Heart right ventricle (tissue), 16 donors: ENCODE results near the gene KLHL14. TPM values are rescaled to one million over a fixed set of nuclear protein-coding genes. Genes with fewer than 3 reads are reported as not detected.

Experiments used
- ATAC-seq, 8 donors: fragments of 200-7000 bp; cut with Tn5 transposase; one replicate each; pipeline ENCODE4 v1.9.1; 2020; ENCODE audit warnings: mild to moderate bottlenecking in 8 of 8, moderate library complexity in 8 of 8, moderate number of reproducible peaks in 1 of 8
- DNase-seq, 2 donors: peaks; one replicate each; pipeline ENCODE4 v3.0.0-alpha.2; 2020
- H3K27ac ChIP-seq, 10 donors: fragments of 200-600 bp; sonication (generic) in 2 of 10; one replicate each; pipeline versions ENCODE4 v1.5.0 to v1.8.0; 2020 to 2022; ENCODE audit warnings: mild to moderate bottlenecking in 3 of 10
- H3K27me3 ChIP-seq, 7 donors: fragments of 200-600 bp; one replicate each; pipeline ENCODE4 v1.8.0; 2021 to 2022; ENCODE audit warnings: mild to moderate bottlenecking in 2 of 7
- H3K36me3 ChIP-seq, 9 donors: fragments of 200-600 bp; sonication (generic) in 1 of 9; one replicate each; pipeline versions ENCODE4 v1.5.0 to v1.8.0; 2020 to 2022; ENCODE audit warnings: mild to moderate bottlenecking in 2 of 9
- H3K4me1 ChIP-seq, 9 donors: fragments of 200-600 bp; sonication (generic) in 1 of 9; one replicate each; pipeline versions ENCODE4 v1.5.0 to v1.8.0; 2020 to 2022; ENCODE audit warnings: mild to moderate bottlenecking in 4 of 9
- H3K4me3 ChIP-seq, 10 donors: fragments of 200-600 bp; sonication (generic) in 2 of 10; one replicate each; pipeline versions ENCODE4 v1.5.0 to v1.8.0; 2020 to 2022; ENCODE audit warnings: mild to moderate bottlenecking in 7 of 10, moderate library complexity in 2 of 10
- H3K9me3 ChIP-seq, 11 donors: fragments of 200-600 bp in 10 of 11; sonication (generic) in 2 of 11; one replicate each; pipeline versions ENCODE4 v1.5.0 to v1.8.0; 2013 to 2022; ENCODE audit warnings: mild to moderate bottlenecking in 2 of 11, control low read depth in 1 of 11, moderate library complexity in 1 of 11
- WGBS, 2 donors: extraction: QIAGEN DNeasy Blood & Tissue Kit; methylation state at CpG; one replicate each; pipeline ENCODE4 v1.1.7; 2013; ENCODE audit warnings: inconsistent platforms in 1 of 2; 5-methylcytosine and 5-hydroxymethylcytosine counted together
- intact Hi-C, 10 donors: fragments of 100-400 bp; cut with DNase I; formaldehyde crosslinking; loops; one replicate each; pipeline versions ENCODE4 v1.11.1 to v1.14.2; 2022
- polyA plus RNA-seq, 2 donors: library from polyadenylated mRNA; stranded (reverse); fragments of 200-250 nt; gene quantifications; one replicate each; pipeline ENCODE4 v1.2.3, GENCODE V29; 2013
- total RNA-seq, 10 donors: library from RNA; stranded (reverse); fragmentation: NEBNext Ultra II Directional in 3 of 10; extraction: Animal tissue kit (Norgen Biotek cat#: 25700) in 3 of 10; gene quantifications; one replicate each; pipeline versions ENCODE4 v1.2.1 to v1.2.4, GENCODE V29; 2021 to 2023
- TF ChIP-seq, protein P1 (sequence below), 9 donors: fragments of 200-600 bp; sonication (generic) in 2 of 9; IDR thresholded peaks; one replicate each; pipeline versions ENCODE4 v1.5.0 to v1.8.0; 2021 to 2022; ENCODE audit warnings: antibody characterized with exemption in 9 of 9, mild to moderate bottlenecking in 5 of 9, moderate library complexity in 1 of 9
- donor health status: Arrhythmogenic right ventricular cardiomyopathy.
- donor health status: ischemic (EF 13 %, LVEDD 7.1; RV severe dilation, severe dysfunction).
- donor health status: healthy with polysubstance abuse.
- donor health status: DM: no; HTN: yes; CAD: no.
- donor health status: DM: no; HTN: no; CAD: no.
- donor health status: ischemic (EF 25% LVEDD 6.9; RV normal size, moderate dysfunction).
- donor health status: ischemic (EF 25% LVEDD 5.7; RV mildly dilated, moderate dysfunction).
- donor health status: healthy.
- donor health status: DM: yes; HTN: yes; CAD: no.
- donor health status: Ischemic cardiomyopathy.
- donor health status: ischemic (EF 35%, LVEDD 5.7; RV mildly dilated, moderate dysfunction).
- donor health status: nonischemic (EF 11% LVEDD 7.7; RV severe dilation, severe dysfunction).
- donor health status: DM: yes; HTN: yes; CAD: no.
- donor health status: PGD.
- donor health status: ischemic (EF 29% LVEDD 5.4; RV normal size, mild dysfunction).
- donor health status: nonischemic (EF 23%, LVEDD 6.1; RV moderate dilation, normal function).

KLHL14 gene
- total and polyA plus RNA-seq, 12 donors, result 0.04 to 0.28 (median 0.12) TPM; not detected in 5

DNA sequence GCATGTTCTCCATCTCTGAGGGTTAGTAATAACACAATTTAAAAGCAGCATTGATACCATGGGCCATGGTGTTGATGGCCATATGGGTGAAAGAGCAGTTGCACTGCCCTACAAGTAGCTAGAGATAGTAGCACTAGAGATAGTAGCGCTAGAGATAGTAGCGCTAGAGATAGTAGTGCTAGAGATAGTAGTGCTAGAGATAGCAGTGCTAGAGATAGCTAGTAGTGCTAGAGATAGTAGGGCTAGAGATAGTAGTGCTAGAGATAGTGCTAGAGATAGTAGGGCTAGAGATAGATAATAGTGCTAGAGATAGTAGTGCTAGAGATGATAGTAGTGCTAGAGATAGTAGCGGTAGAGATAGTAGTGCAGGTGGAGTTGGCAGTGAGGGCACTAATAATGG lies 39.5 kb upstream of the KLHL14 start:
- 18 to 24% methylated on average over 3 of the region's 3 CpGs for WGBS, 2 donors
- ATAC-seq, result no peak
- H3K27ac ChIP-seq, result no peak overlapping the region

DNA sequence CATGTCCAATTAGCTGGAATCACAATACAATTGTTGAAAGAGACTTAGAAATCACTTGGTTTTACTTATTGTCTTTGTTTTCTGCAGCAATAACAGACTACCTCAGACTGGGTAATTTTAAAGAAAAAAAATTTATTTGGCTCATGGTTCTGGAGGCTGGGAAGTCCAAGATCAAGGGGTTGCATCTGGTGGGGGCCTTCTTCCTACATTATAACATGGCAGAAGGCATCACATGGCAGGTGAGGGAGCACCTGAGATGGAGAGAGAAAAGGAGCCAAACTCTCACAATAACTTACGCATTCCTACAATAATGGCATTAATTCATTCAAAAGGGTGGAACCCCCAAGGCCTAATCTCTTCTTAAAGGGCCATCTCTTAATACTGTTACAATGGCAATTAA lies 37.5 kb upstream of the KLHL14 start:
- intact Hi-C loops, result loop anchor here in 1 of 10 donors (10.0 kb wide), 1 partner anchor 64 kb away; no protein-coding TSS in a partner anchor
- DNase-seq, result no peak
- peaks cover 0 to 3% (median 0%) of the 10 kb centered on the region in 7 donors for H3K27me3 ChIP-seq
- 46 to 92% methylated on average over 1 of the region's 1 CpG for WGBS, 2 donors
- no peaks in the 10 kb centered on the region for H3K4me1 ChIP-seq
- TF ChIP-seq, protein P1, sequence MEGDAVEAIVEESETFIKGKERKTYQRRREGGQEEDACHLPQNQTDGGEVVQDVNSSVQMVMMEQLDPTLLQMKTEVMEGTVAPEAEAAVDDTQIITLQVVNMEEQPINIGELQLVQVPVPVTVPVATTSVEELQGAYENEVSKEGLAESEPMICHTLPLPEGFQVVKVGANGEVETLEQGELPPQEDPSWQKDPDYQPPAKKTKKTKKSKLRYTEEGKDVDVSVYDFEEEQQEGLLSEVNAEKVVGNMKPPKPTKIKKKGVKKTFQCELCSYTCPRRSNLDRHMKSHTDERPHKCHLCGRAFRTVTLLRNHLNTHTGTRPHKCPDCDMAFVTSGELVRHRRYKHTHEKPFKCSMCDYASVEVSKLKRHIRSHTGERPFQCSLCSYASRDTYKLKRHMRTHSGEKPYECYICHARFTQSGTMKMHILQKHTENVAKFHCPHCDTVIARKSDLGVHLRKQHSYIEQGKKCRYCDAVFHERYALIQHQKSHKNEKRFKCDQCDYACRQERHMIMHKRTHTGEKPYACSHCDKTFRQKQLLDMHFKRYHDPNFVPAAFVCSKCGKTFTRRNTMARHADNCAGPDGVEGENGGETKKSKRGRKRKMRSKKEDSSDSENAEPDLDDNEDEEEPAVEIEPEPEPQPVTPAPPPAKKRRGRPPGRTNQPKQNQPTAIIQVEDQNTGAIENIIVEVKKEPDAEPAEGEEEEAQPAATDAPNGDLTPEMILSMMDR (IDR thresholded peaks at IDR 0.05), result no peak
- no peaks in the 10 kb centered on the region for H3K36me3 ChIP-seq
- H3K27ac ChIP-seq, result no peak overlapping the region
- no peak for ATAC-seq
- no peaks in the 10 kb centered on the region for H3K9me3 ChIP-seq
- H3K4me3 ChIP-seq, result no peak overlapping the region

More for the DNA sequence above, 39.5 kb upstream of the KLHL14 start:
- intact Hi-C loops, result loop anchor here in 1 of 10 donors (10.0 kb wide), 1 partner anchor 62 kb away; no protein-coding TSS in a partner anchor
- TF ChIP-seq, protein P1 (IDR thresholded peaks at IDR 0.05), result no peak
- no peak for DNase-seq
- H3K9me3 ChIP-seq, result peaks cover 0 to 2% (median 0%) of the 10 kb centered on the region in 11 donors
- H3K27me3 ChIP-seq, result peaks cover 0 to 3% (median 0%) of the 10 kb centered on the region in 7 donors
- H3K4me3 ChIP-seq, result no peak overlapping the region
- H3K36me3 ChIP-seq, result no peaks in the 10 kb centered on the region
- H3K4me1 ChIP-seq, result no peaks in the 10 kb centered on the region

DNA sequence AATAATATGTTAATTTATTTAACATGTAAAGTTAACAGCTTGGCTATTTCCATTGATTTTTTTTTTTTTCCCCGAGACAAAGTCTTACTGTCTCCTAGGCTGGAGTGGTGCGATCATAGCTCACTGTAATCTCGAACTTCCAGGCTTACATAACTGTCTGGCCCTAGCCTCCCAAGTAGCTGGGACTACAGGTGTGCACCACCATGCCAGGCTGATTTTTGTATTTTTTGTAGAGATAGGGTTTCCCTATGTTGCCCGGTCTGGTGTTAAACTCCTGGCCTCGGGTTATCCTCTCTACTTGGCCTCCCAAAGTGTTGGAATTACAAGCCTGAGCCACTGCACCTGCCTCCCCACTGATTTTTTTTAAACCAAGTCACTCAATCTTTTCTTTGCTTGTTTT lies 32.5 kb upstream of the KLHL14 start:
- TF ChIP-seq, protein P1 (IDR thresholded peaks at IDR 0.05), result no peak
- no peak overlapping the region for H3K4me3 ChIP-seq
- no peak for DNase-seq
- 87 to 88% methylated on average over 5 of the region's 5 CpGs for WGBS, 2 donors
- intact Hi-C loops, result loop anchor here in 1 of 10 donors (10.0 kb wide), 1 partner anchor 59 kb away; no protein-coding TSS in a partner anchor
- no peak overlapping the region for H3K27ac ChIP-seq
- H3K4me1 ChIP-seq, result no peaks in the 10 kb centered on the region
- ATAC-seq, result no peak
- no peaks in the 10 kb centered on the region for H3K9me3 ChIP-seq
- peaks cover 0 to 11% (median 0%) of the 10 kb centered on the region in 7 donors for H3K27me3 ChIP-seq
- H3K36me3 ChIP-seq, result no peaks in the 10 kb centered on the region

DNA sequence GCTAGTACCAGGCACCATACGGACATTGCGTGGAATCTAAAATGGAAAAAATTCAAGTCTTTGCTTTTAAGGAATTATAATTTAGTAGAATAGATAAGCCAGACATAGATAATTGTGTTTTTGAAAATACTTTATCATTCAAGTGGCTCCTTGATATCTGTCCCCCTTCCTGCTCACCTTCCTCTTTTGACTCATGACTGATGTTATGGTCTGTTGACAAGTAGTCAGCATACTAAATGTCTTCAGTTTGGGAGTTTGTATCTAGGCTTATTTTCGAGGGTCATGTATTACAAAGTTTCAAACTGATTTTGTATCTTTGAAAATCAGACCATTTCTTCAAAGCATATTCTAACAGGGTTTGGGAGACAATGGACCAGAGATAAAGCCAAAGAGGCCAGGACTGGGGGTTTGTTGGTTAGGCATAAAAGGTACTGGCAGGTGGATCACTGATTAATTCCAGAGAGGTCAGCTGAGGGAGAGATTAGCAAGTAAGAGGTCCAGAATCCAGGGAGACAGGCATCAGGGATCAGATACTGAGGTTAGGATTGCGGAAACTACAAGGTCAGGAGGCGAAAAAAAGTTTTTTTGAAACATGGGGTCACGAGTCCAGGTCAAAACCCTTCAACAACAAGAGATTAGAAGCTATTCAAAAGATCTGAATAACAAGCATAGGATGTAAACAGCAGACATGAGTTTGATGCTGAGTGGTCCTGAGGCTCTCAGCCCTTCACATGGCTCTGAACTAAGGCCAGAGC lies 31.5 kb upstream of the KLHL14 start:
- intact Hi-C loops, result loop anchor here in 1 of 10 donors (10.0 kb wide), 1 partner anchor 60 kb away; no protein-coding TSS in a partner anchor
- WGBS, 2 donors, result 59 to 63% methylated on average over 6 of the region's 6 CpGs
- Histone ChIP-seq H3K27me3 (peaks cover 0 to 14% (median 0%) of the 10 kb centered on the region in 7 donors), H3K9me3 (peaks cover 0 to 2% (median 0%) of the 10 kb centered on the region in 11 donors), H3K36me3 (no peaks in the 10 kb centered on the region), H3K4me3 (no peak overlapping the region), H3K27ac (no peak overlapping the region), H3K4me1 (no peaks in the 10 kb centered on the region)
- ATAC-seq (no peak), DNase-seq (no peak)
- TF ChIP-seq, protein P1 (IDR thresholded peaks at IDR 0.05), result no peak
